HG03108 (cell line): ENCODE results near the gene MELTF.

Experiments used
- ATAC-seq: cut with Tn5 transposase; IDR thresholded peaks from one replicate; pipeline ENCODE4 v1.9.1; 2021; ENCODE audit warnings: moderate library complexity; ENCODE audit not compliant: unreplicated experiment

MELTF gene

GRCh38 chr3:197027151-197027895 lies 2.3 kb downstream of the MELTF start:
- no peak for ATAC-seq

GRCh38 chr3:197026481-197026866 lies 3.1 kb downstream of the MELTF start:
- no peak for ATAC-seq

GRCh38 chr3:197025736-197026480 lies 3.7 kb downstream of the MELTF start:
- no peak for ATAC-seq

GRCh38 chr3:197024881-197025735 lies 4.5 kb downstream of the MELTF start:
- no peak for ATAC-seq

GRCh38 chr3:197023998-197024651 lies 5.5 kb downstream of the MELTF start:
- no peak for ATAC-seq

GRCh38 chr3:197023241-197023997 lies 6.2 kb downstream of the MELTF start:
- ATAC-seq = peak; percentile 54

GRCh38 chr3:197022405-197023231 lies 7.0 kb downstream of the MELTF start:
- ATAC-seq = peak; percentile 17

GRCh38 chr3:197021729-197022404 lies 7.8 kb downstream of the MELTF start:
- no peak for ATAC-seq

GRCh38 chr3:197021231-197021630 lies 8.4 kb downstream of the MELTF start:
- ATAC-seq = no peak

GRCh38 chr3:197019535-197019934 lies 10.1 kb downstream of the MELTF start:
- no peak for ATAC-seq

- ATAC-seq = no peak
Observed at GRCh38 chr3:197019021-197019420, 10.6 kb downstream of the MELTF start.

GRCh38 chr3:197017003-197017402 lies 12.6 kb downstream of the MELTF start:
- no peak for ATAC-seq

- ATAC-seq = no peak
Observed at GRCh38 chr3:197015790-197016736, 13.6 kb downstream of the MELTF start.

GRCh38 chr3:197014942-197015575 lies 14.6 kb downstream of the MELTF start:
- no peak for ATAC-seq

GRCh38 chr3:197014024-197014423 lies 15.6 kb downstream of the MELTF start:
- ATAC-seq = no peak

- ATAC-seq = no peak
Observed at GRCh38 chr3:197012540-197012883, 17.1 kb downstream of the MELTF start.

- no peak for ATAC-seq
Observed at GRCh38 chr3:197011780-197012539, 17.7 kb downstream of the MELTF start.
